HK-2 (cell line): ENCODE results near the gene CASK.

Experiments used
- DNase-seq: peaks from one replicate; pipeline ENCODE4 v3.0.0-alpha.2; 2018; ENCODE audit not compliant: unreplicated experiment

The CASK gene

GRCh38 chrX:41913476-41913875 is 9.9 kb downstream of the CASK start:
- no peak for DNase-seq

- no peak for DNase-seq
These were observed 10.4 kb downstream of the CASK start for GRCh38 chrX:41912923-41913322.

GRCh38 chrX:41909068-41909467 is 14.3 kb downstream of the CASK start:
- DNase-seq, result no peak

GRCh38 chrX:41906515-41907187 is 16.7 kb downstream of the CASK start:
- DNase-seq, result peak; percentile 18

- no peak for DNase-seq
These were observed 19.8 kb downstream of the CASK start for GRCh38 chrX:41903544-41903943.

- no peak for DNase-seq
These were observed 23.0 kb downstream of the CASK start for GRCh38 chrX:41900321-41900720.

- no peak for DNase-seq
These were observed 27.5 kb downstream of the CASK start for GRCh38 chrX:41895826-41896225.

- no peak for DNase-seq
These were observed 33.3 kb downstream of the CASK start for GRCh38 chrX:41890026-41890423.

- DNase-seq, result no peak
These were observed 33.9 kb downstream of the CASK start for GRCh38 chrX:41889317-41890025.

GRCh38 chrX:41887691-41888090 is 35.7 kb downstream of the CASK start:
- no peak for DNase-seq

GRCh38 chrX:41885724-41886123 is 37.6 kb downstream of the CASK start:
- DNase-seq, result no peak

- no peak for DNase-seq
These were observed 42.2 kb downstream of the CASK start for GRCh38 chrX:41881166-41881565.

- no peak for DNase-seq
These were observed 46.2 kb downstream of the CASK start for GRCh38 chrX:41877167-41877566.

GRCh38 chrX:41875142-41875541 is 48.2 kb downstream of the CASK start:
- no peak for DNase-seq

GRCh38 chrX:41870719-41871151 is 52.6 kb downstream of the CASK start:
- DNase-seq, result no peak

GRCh38 chrX:41868392-41868977 is 54.9 kb downstream of the CASK start:
- DNase-seq, result no peak

GRCh38 chrX:41863343-41864203 is 59.8 kb downstream of the CASK start:
- DNase-seq, result no peak

- no peak for DNase-seq
These were observed 60.7 kb downstream of the CASK start for GRCh38 chrX:41862562-41863184.

- no peak for DNase-seq
These were observed 65.1 kb downstream of the CASK start for GRCh38 chrX:41858161-41858775.

GRCh38 chrX:41857670-41858069 is 65.7 kb downstream of the CASK start:
- no peak for DNase-seq

GRCh38 chrX:41846714-41847113 is 76.6 kb downstream of the CASK start:
- no peak for DNase-seq
